CD4-positive, alpha-beta T cell treated with Interleukin-6 for 4 hours (primary cell): ENCODE results near the gene CCNC.

ENCODE experiments used
- DNase-seq: peaks from one replicate; pipeline ENCODE4 v3.0.0-alpha.2; 2020; ENCODE audit warnings: mixed read lengths

Gene CCNC

GRCh38 chr6:99568103-99568933 is at the start of gene CCNC:
Gene CCNC, minus strand, starts transcription at chr6:99568660. Its CDS starts 133 bp downstream, at chr6:99568527.
- DNase-seq = peak; percentile 86

GRCh38 chr6:99617131-99617530 is 48.7 kb upstream of the CCNC start:
- no peak for DNase-seq

DNA sequence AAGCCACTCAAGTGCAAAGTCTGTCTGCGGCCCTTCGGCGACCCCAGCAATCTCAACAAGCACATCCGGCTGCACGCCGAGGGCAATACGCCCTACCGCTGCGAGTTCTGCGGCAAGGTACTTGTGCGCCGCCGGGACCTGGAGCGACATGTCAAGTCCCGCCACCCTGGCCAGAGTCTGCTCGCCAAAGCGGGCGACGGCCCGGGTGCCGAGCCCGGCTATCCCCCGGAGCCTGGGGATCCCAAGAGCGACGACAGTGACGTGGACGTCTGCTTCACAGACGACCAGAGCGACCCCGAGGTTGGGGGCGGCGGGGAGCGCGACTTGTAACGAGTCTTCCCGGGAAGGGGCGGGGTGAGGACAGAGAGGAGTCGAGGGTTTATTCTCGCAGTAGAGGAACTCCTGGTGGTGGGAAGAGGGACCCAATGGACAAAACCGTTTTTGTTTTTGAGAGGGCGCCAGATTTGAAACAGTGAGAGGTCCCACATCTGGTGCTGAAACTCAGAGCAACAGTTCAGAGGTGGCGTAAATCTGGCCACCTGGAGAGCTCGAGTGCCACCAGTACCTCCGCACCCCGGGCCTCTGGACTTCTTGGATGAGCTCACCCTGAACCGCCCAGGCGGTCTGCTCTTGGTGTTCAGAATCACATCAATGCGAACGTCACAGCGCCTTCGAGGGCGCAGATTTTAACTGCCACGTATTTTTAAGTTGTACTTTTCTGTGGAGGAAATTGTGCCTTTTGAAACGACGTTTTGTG is 46.1 kb upstream of the CCNC start:
- peak; percentile 33 for DNase-seq

DNA sequence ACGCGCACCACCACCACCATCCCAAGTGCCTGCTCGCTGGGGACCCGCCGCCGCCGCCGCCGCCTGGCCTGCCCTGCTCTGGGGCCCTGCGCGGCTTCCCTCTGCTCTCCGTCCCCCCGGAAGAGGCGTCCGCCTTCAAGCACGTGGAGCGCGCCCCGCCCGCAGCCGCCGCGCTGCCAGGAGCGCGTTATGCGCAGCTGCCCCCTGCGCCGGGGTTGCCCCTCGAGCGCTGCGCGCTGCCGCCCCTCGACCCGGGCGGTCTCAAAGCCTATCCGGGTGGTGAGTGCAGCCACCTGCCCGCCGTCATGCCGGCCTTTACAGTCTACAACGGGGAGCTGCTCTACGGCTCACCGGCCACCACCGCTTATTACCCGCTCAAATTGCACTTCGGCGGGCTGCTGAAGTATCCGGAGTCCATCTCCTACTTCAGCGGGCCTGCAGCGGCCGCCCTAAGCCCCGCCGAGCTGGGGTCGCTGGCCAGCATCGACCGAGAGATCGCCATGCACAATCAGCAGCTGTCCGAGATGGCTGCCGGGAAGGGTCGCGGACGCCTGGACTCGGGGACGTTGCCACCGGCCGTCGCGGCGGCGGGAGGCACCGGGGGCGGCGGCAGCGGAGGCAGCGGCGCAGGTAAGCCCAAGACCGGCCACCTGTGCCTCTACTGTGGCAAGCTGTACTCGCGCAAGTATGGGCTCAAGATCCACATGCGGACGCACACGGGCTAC is 45.4 kb upstream of the CCNC start:
- peak; percentile 38 for DNase-seq

DNA sequence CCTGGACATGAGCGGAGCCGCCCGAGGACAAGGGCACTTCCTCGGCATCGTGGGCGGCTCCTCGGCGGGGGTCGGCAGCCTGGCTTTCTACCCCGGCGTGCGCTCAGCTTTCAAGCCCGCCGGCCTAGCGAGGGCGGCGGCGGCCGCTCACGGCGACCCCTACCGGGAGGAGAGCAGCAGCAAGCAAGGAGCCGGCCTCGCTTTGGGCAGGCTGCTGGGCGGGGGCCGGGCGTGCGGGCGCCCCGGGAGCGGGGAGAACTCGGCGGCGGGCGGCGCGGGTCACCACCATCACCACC is 44.9 kb upstream of the CCNC start:
- DNase-seq = peak; percentile 43

DNA sequence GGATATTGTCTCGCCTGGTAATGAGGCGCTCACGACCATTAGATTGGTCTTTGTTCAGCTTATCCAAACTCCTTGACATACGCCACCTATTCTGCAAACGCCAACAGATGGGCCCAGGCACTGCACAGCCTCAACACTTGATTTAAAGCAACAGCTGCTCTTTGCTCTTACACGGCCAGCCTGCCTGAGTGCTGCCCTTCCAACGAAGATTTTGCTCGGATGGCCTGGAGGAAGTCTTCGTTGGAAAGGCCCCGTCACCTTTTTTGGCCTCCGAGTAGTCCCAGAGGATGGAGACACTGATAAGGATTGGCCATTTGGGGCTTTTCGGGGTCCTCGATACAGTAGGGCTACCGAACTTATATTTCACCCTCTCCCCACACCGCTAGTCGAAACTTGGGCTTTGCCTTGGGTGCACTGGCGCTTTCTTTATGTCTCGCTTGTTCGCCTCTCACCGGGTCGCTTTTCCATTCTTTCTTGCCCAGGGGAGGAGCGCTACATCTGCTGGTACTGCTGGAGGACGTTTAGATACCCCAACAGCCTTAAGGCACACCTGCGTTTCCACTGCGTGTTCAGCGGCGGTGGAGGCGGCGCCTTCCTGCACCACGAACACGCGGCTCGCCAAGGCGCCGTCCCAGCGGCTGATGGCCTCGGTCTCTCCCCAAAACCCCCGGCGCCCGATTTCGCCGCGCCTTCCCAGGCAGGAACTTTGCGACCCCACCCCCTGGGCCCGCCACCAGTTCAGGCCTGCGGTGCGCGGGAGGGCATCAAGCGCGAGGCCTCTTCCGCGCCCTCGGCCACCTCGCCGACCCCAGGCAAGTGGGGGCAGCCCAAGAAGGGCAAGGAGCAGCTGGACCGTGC is 44.3 kb upstream of the CCNC start:
- no peak for DNase-seq

GRCh38 chr6:99611148-99611547 is 42.7 kb upstream of the CCNC start:
- DNase-seq = no peak

GRCh38 chr6:99609905-99610489 is 41.5 kb upstream of the CCNC start:
- no peak for DNase-seq

GRCh38 chr6:99608886-99609482 is 40.5 kb upstream of the CCNC start:
- DNase-seq = no peak

DNA sequence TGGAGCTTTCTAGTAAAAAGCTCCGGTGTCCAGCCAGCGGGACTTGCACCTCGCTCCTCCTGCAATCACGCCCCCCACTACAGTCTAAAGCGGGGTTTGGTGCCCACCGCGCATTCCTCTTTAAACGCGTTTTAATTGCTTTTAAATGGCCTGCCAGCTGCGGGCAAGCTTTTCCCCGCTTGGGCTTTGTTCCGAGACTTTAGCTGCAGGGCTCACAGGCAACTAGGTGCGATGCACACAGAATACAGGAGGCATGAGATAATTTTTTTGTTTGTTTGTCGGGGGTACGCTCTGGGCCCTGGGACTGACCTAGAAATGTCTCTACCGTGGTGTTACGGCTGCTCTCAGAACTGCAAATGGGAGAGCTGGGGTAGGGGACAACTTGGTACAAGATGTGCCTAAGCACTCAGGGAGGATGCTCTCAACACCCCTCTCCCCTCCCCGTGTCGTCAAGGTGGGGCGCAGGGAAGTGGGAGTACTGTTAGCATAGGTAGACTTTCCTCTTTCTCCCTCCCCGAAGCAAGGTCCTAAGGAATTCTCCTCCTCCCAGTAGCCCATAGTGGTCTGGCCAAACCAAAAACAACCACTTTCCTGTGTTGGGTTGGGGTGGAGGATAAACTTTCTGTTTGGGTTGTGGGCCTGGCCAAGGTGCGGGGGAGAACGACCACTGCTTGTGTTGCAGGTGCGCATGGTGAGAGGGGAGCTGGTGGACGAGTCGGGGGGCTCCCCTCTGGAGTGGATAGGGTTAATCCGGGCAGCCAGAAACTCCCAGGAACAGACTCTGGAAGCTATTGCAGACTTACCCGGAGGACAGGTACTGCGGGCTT is 39.8 kb upstream of the CCNC start:
- no peak for DNase-seq

GRCh38 chr6:99607416-99608036 is 39.1 kb upstream of the CCNC start:
- no peak for DNase-seq

GRCh38 chr6:99606656-99607415 is 38.4 kb upstream of the CCNC start, which contains the start of gene PRDM13:
Gene PRDM13, plus strand, starts transcription at chr6:99606833. Its CDS starts 202 bp downstream, at chr6:99607035.
- DNase-seq = no peak

DNA sequence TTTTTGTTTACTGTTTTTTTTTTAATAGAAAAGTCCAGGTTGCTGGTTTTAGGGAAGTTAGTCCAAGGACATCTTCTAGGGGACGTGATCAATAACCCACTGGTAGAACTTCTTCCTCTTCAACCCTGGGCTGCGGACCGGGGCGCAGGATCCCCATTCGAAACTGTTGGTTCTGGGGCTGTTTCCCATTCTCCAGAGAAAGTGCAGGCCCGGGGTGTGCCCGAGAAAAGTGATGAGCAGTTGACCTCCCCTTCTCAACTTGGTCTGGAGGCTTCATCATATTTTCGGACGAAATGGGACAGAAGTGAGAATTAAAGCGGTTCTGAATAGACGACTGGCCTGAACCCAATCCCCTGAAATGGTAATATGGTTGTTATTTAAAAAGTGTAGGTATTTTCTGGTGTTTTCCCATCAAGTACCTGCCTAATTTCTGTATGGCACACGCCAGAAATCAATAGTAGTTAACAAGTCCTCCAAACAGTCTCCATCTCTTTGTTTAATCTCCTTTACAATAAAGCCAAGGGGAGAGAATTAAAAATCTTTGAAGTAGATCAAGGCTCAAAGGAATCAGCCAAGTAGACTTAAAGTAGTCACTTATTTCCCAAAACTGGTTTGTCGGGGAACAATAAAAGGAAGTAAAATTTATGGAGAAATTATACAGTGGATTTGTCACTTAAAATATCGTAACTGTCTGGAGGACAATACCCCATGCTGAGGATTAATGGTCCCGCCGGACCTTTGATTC is 37.6 kb upstream of the CCNC start:
- DNase-seq = no peak

GRCh38 chr6:99605074-99605734 is 36.7 kb upstream of the CCNC start:
- DNase-seq = no peak

- no peak for DNase-seq
These were observed 36.0 kb upstream of the CCNC start for GRCh38 chr6:99604166-99605073.

- peak; percentile 27 for DNase-seq
These were observed 35.1 kb upstream of the CCNC start for GRCh38 chr6:99603421-99604165.
